PC-3 (cell line): Measurements from ENCODE around the gene PLCL2. TPM values are rescaled to one million over a fixed set of nuclear protein-coding genes. Genes with fewer than 3 reads are reported as not detected.
"Not testable (repeated sequence)": the region's sequence is repeated elsewhere in the genome, so short reads cannot be mapped to it uniquely, and the experiment has no call there.

Experiments used
- ATAC-seq: fragments of 200-7000 bp; cut with Tn5 transposase; 2 replicates; pipeline ENCODE4 v1.9.1; 2020; ENCODE audit warnings: mild to moderate bottlenecking, moderate library complexity
- BruUV-seq: library from RNA; stranded (reverse); fragments of 400-500 nt; replicated peaks from 2 replicates; lab custom pipeline; 2021; lab: Mats Ljungman, UMichigan
- CTCF ChIA-PET: fragments of 300-600 bp; sonication (Branson Sonifier 250); formaldehyde crosslinking; loops from one replicate; lab custom pipeline; 2022; ENCODE audit warnings: antibody characterized with exemption; lab: Charles Lee
- POLR2A ChIA-PET: fragments of 300-600 bp; sonication (Branson Sonifier 250); formaldehyde crosslinking; loops from one replicate; lab custom pipeline; 2022; ENCODE audit warnings: antibody characterized with exemption; ENCODE audit not compliant: unreplicated experiment; lab: Charles Lee
- DNase-seq: peaks from one replicate; pipeline ENCODE4 v3.0.0-alpha.2; 2015
- H2AFZ ChIP-seq: fragments of 300-600 bp; sonication (generic); 2 replicates; pipeline ENCODE4 v1.6.0; 2016; ENCODE audit warnings: antibody characterized with exemption, low read length
- H3F3A ChIP-seq: fragments of 300-600 bp; sonication (generic); one replicate; pipeline ENCODE4 v1.6.0; 2017; ENCODE audit warnings: antibody characterized with exemption, low read length, control low read depth, mild to moderate bottlenecking; ENCODE audit not compliant: unreplicated experiment
- H3K27ac ChIP-seq: fragments of 300-600 bp; sonication (generic); 2 replicates; pipeline ENCODE4 v1.5.1; 2016; ENCODE audit warnings: mild to moderate bottlenecking, low read length
- H3K27me3 ChIP-seq: fragments of 300-600 bp; sonication (generic); 2 replicates; pipeline ENCODE4 v1.6.1; 2016; ENCODE audit warnings: low read length, mixed read lengths
- H3K36me3 ChIP-seq: fragments of 300-600 bp; sonication (generic); 2 replicates; pipeline ENCODE4 v1.6.1; 2016; ENCODE audit warnings: low read depth, mixed run types, low read length, mixed read lengths
- H3K4me1 ChIP-seq: fragments of 300-600 bp; sonication (generic); 2 replicates; pipeline ENCODE4 v1.5.1; 2016; ENCODE audit warnings: low read length; ENCODE audit not compliant: insufficient read depth
- H3K4me2 ChIP-seq: fragments of 300-600 bp; sonication (generic); 2 replicates; pipeline ENCODE4 v1.6.0; 2016; ENCODE audit warnings: low read length
- H3K4me3 ChIP-seq: fragments of 300-600 bp; sonication (generic); 2 replicates; pipeline ENCODE4 v1.5.1; 2016; ENCODE audit warnings: mild to moderate bottlenecking, low read length, mixed read lengths
- H3K79me2 ChIP-seq: fragments of 300-600 bp; sonication (generic); 2 replicates; pipeline ENCODE4 v1.6.1; 2017; ENCODE audit warnings: low read length, mixed read lengths
- H3K9ac ChIP-seq: fragments of 300-600 bp; sonication (generic); 2 replicates; pipeline ENCODE4 v1.6.0; 2016; ENCODE audit warnings: mild to moderate bottlenecking, low read length
- H3K9me2 ChIP-seq: fragments of 300-600 bp; sonication (generic); replicated peaks from 2 replicates; pipeline ENCODE4 v1.6.1; 2016; ENCODE audit warnings: mixed run types, low read length, mixed read lengths
- H3K9me3 ChIP-seq: fragments of 300-600 bp; sonication (generic); 2 replicates; pipeline ENCODE4 v1.6.1; 2016; ENCODE audit warnings: low read length, mixed read lengths
- H4K20me1 ChIP-seq: fragments of 300-600 bp; sonication (generic); 2 replicates; pipeline ENCODE4 v1.6.1; 2016; ENCODE audit warnings: low read length, mixed read lengths
- CTCF ChIP-seq: fragments of 300-600 bp; sonication (generic); conservative IDR thresholded peaks from 2 replicates; pipeline ENCODE4 v1.5.1; 2017; ENCODE audit warnings: antibody characterized with exemption, low read depth, mild to moderate bottlenecking, low read length
- EZH2 ChIP-seq: fragments of 300-600 bp; sonication (generic); IDR thresholded peaks from one replicate; pipeline ENCODE4 v1.6.1; 2017; ENCODE audit warnings: antibody characterized with exemption, mild to moderate bottlenecking, low read length; ENCODE audit not compliant: unreplicated experiment
- EZH2phosphoT487 ChIP-seq: fragments of 300-600 bp; sonication (generic); IDR thresholded peaks from 2 replicates; pipeline ENCODE4 v1.6.1; 2018; ENCODE audit warnings: mild to moderate bottlenecking, antibody characterized with exemption, low read length, borderline replicate concordance
- intact Hi-C: fragments of 100-400 bp; cut with micrococcal nuclease; formaldehyde crosslinking; loops from 2 replicates; pipeline ENCODE4 v1.9.0; 2023
- total RNA-seq: library from RNA; depleted of rRNA; stranded (reverse); fragments of >200 nt; gene quantifications from 2 replicates; pipeline ENCODE4 v1.2.3, GENCODE V29; 2014

PLCL2 gene
- total RNA-seq, 1 experiment from 2014 or later, result 9.8 TPM

- Histone ChIP-seq H3K27me3 (no peaks in the 10 kb centered on the region), H2AFZ (no peak overlapping the region), H3K4me3 (no peak overlapping the region), H3K9me2 (no peaks in the 10 kb centered on the region), H3K36me3 (no peaks in the 10 kb centered on the region), H3K4me2 (no peak overlapping the region), H3K4me1 (peaks cover 16% of the 10 kb centered on the region), H3K9ac (no peak overlapping the region), H3F3A (no peaks in the 10 kb centered on the region), H3K79me2 (no peaks in the 10 kb centered on the region), H3K27ac (no peak overlapping the region), H4K20me1 (no peaks in the 10 kb centered on the region), H3K9me3 (no peaks in the 10 kb centered on the region)
- TF ChIP-seq CTCF, result no peak
- TF ChIP-seq EZH2, result no peak
- POLR2A ChIA-PET, result no interaction called here
- no TSS peak for BruUV-seq
- no peak for ATAC-seq
- CTCF ChIA-PET, result no interaction called here
- intact Hi-C loops, result no loop called here
- DNase-seq, result no peak
Measured at GRCh38 chr3:17094551-17094950, 209.8 kb downstream of the PLCL2 start.

- H3K9me2 ChIP-seq, result no peaks in the 10 kb centered on the region
Measured at GRCh38 chr3:17103579-17103978, 218.8 kb downstream of the PLCL2 start.

GRCh38 chr3:17106801-17107200, 222.0 kb downstream of the PLCL2 start:
- ATAC-seq, H3F3A ChIP-seq, H3K4me2 ChIP-seq, H3K9me3 ChIP-seq, H2AFZ ChIP-seq, H3K27ac ChIP-seq, H4K20me1 ChIP-seq, H3K36me3 ChIP-seq, H3K79me2 ChIP-seq, POLR2A ChIA-PET, BruUV-seq, H3K27me3 ChIP-seq, DNase-seq, CTCF ChIA-PET, H3K9ac ChIP-seq, intact Hi-C loops, H3K4me1 ChIP-seq, H3K4me3 ChIP-seq, H3K9me2 ChIP-seq: not testable (repeated sequence)

More at GRCh38 chr3:17103579-17103978, 218.8 kb downstream of the PLCL2 start:
- no peaks in the 10 kb centered on the region for H3F3A ChIP-seq
- H3K9me3 ChIP-seq, result no peaks in the 10 kb centered on the region
- H3K4me1 ChIP-seq, result no peaks in the 10 kb centered on the region
- no peaks in the 10 kb centered on the region for H4K20me1 ChIP-seq
- H3K27me3 ChIP-seq, result no peaks in the 10 kb centered on the region
- ChIA-PET CTCF (no interaction called here), POLR2A (no interaction called here)
- no peak overlapping the region for H3K27ac ChIP-seq
- no peaks in the 10 kb centered on the region for H3K36me3 ChIP-seq
- no TSS peak for BruUV-seq
- no peak overlapping the region for H3K4me3 ChIP-seq
- H3K9ac ChIP-seq, result no peak overlapping the region
- no peak for DNase-seq
- TF ChIP-seq EZH2phosphoT487 (no peak), EZH2 (no peak), CTCF (no peak)
- H3K79me2 ChIP-seq, result no peaks in the 10 kb centered on the region
- intact Hi-C loops, result no loop called here
- no peak for ATAC-seq
- no peak overlapping the region for H2AFZ ChIP-seq
- no peak overlapping the region for H3K4me2 ChIP-seq
